DMS153 treated with DMSO at 0.1 percent for 48 hours (cell line): Measurements from ENCODE around the gene TTN.
A peak's percentile ranks its signal among the peaks of the same experiment; 100 is the strongest.

Experiments
- DNase-seq: peaks from one replicate; lab custom pipeline; 2025; ENCODE audit not compliant: unreplicated experiment; lab: John Stamatoyannopoulos, UW

TTN gene

DNA sequence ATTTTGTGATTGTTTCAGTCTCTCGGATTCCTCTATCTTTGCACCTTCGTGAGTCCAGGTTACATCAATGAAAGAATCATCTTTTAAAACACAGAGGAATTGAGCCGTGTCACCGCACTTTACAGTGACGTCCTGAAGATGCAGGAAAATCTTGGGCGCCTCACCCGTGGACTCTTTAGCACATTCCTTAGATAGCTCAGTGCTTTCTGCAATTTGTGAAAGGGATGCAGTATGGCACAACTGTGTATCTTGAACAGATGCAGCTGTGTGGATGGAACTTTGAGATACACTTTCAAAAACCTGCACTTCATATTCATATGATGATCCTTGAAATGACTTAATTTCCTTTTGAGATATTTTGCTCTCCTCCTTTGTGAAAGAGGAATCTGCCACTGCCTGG lies 50.9 kb downstream of the TTN start:
- no peak for DNase-seq

DNA sequence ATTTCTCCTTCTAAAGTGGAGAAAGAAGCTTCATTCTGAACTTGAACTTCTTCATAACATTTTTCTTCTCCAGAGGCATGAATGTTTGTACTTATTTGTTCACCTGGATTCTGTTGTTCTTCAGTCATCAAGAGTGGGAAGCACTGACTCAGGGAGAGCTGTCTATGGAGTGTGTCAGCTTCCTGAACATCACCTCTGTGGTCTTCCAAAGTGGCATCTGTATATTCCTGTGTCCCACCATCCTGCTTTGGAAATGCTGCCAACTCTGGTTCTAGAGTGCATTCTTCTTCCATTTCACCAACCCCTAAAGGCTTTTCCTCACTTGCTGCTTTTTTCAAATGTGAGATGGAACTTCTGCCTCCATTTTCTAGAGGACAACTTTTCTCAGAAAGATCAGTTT lies 59.5 kb downstream of the TTN start:
- no peak for DNase-seq

DNA sequence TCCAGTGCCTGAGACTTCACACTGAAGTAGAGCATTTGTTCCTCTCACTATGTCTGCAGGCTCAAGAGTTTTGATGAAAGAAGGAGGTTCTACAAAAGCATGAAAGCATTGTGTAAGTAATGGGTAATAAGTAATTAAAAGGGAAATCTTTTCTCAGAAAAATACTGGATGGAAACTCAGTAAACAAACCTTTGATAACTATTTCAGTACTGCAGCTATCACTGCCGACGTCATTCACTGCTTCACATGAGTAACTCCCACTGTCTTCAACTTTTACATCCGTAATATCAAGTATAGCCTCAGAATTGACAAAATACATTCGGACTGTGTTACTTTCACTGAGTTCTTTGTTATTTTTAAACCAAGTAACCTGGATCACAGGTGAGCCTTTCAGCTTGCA lies 72.7 kb downstream of the TTN start:
- no peak for DNase-seq

DNA sequence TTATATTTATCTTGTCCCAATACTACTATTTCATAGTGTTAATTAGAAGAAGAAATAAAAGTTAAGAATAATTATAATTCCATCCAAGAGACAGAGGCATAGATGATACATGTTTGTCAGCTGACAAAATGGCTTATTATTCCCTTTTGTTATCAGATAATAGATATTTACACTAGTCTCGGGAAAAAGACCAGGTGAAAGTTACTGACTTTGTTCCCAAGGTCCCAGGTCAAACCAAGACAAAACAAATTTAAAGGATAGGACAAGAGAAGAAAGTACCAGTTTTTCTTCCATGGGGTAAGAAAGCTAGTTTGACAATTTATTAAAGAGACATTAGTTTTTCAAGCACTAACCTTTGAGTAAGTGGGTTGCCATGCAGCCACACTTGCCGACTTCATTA lies 73.2 kb downstream of the TTN start:
- DNase-seq, result no peak

DNA sequence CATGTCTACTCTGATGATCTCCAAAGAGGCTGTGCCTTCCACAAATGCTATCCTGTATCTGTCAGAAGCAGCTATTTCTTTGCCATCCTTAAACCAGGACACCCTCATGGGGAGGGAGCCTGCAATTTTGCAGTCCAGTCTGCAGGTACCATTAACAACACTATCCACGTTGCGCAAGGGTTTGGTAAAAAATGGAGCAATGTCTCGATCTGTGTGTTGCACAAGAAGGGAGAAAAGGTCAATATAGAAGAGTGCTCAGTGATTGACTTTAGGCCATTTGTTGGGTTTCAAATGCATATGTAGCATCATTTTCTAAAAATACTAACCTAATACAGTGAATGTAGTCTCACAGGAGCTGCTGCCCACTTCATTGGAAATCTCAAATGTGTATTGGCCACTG lies 74.3 kb downstream of the TTN start:
- DNase-seq, result no peak

DNA sequence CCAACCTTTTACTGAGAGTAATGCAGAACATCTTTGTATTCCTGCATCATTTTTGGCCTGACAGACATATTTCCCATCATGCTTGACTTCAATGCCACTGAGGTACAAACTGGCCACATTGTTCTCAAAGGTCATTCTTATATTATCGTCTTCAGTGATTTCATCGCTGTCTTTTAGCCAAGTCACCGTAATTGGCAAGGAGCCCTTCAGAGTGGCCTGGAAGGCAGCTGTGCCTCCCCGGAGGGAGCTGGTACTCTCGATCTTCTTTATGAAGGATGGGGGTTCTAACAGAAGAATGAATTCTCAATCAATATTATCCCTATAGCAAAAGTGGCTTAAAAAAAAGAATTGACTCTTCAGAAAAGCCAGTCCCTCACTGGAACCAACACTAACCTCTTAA lies 75.9 kb downstream of the TTN start:
- DNase-seq, result no peak

DNA sequence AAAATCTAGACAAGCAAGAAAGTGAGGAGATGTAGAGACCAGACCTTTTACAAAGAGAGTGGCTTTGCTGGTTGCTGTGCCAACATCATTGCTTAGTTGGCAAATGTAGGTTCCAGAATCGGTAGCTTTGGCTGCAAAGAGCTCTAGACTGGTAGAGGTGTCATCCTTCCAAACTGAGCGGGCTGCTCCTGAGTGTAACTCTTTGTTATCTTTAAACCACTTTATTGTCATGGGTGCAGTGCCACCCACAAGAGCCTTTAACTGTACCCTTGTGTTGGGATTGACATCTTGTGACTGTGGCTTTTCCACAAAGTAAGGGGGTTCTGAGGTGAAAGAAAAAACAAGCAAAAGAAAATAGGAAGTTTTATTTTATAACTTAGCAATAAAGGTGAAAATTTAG lies 77.2 kb downstream of the TTN start:
- DNase-seq, result no peak

DNA sequence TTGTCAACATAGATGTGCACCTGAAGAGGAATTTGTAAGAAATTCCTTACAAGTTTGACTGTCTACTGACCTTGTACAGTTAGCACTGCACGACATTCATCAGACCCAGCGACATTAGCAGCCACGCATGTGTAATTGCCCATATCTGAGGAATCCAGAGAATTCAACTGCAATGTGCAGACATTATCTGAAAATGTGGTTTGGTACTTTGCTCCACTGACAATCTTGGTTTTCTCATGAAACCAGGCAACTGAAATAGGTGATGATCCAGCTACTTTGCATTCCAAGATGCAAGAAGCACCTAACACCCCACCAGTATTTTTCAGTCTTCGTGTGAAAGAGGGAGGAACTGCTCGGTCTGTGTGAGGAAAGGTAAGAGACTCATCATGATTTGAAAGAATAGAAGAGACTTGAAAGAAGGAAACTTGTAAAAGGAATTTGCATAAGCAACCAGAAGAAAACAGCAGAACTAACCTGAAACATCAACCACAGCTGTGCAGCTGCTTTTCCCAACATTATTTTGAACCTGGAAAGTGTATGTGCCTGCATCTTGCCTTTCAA lies 83.4 kb downstream of the TTN start:
- no peak for DNase-seq

DNA sequence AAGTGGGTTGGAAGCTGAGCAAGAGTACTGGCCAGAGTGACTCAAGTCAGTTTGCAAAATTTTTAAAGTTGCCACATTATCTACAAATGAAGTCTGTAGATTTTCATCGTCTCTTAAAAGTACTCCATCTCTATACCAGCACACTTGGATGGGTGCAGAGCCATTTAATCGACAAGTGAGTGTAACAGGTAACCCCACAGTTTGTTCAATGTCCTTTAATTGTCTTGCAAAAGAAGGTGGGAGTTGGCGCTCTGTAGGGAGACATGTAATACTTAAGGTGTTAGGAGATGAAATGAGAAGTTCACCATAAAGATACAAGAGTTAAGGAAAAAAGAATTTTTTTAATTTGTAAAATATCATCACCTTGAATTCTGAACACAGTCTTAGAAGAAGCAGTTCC lies 84.9 kb downstream of the TTN start:
- DNase-seq, result no peak

DNA sequence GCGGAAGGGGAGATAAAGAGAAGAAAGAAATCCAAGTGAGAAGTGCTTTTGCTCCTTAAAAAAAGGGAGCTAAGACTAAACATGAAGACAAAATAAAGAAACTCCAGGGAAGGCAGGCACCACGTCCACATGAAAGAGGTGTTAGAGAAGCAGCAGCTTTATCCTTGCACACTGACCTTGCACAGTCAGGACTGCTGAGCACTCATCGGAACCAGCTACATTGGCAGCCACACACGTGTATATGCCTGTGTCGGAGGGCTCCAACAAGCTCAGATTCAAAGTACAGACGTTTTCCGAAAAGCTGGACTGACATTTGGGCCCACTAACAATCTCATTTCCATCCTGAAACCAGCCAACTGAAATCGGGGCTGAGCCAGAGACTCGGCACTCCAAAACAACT lies 88.2 kb downstream of the TTN start:
- DNase-seq, result no peak

DNA sequence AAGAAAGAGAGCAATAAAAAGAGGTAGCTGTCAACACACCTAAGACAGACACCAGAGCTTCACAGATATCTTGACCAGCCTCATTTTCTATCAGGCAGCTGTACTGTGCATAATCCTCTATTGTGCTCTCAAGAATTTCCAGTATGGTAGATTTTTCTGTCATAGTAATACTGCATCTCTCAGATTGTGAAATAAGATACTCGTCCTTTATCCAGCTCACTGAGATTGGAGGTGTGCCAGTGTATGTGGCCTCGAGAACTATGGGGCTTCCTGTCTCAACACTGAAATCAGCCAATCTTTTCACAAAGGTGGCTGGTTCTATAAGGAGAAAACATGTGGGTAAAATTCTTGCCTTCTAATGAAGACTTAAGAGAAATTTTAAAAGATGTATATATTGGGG lies 88.9 kb downstream of the TTN start:
- peak; percentile 1 for DNase-seq

DNA sequence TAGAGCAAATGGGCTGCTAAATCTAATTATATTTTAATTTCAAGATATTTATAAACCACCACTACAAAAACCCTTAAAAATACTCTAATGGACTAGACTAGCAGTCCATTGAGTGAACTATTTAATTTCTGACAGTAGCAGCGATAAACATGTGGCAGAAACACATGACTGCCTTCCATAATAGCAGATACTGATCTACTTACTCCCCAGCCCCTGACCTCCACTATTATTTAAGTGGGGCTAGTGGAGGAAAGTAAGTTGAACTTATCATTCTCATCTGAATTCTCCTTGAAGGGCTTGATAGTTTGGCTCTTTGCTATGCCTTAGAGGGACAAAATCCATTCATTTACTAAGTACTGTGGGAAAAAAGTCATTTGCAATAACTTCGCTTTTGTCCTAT lies 90.8 kb downstream of the TTN start:
- no peak for DNase-seq

DNA sequence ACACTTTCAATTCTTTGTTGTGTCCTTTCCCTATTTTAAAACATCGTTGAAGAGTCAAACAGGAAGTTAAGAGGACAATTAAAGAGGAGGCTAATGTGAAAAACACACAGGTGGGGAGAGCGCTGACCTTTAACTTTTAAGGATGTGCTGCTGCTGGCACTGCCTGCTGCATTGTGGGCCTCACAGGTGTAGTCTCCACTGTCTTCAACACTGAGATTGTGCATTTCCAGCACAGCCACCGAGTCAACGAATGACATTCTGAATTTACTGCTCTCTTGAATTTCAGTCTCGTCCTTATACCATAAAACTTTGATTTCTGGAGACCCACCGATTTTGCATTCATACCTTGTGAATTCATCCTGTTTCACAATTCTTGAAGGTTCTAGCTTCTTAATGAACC lies 91.9 kb downstream of the TTN start:
- no peak for DNase-seq

DNA sequence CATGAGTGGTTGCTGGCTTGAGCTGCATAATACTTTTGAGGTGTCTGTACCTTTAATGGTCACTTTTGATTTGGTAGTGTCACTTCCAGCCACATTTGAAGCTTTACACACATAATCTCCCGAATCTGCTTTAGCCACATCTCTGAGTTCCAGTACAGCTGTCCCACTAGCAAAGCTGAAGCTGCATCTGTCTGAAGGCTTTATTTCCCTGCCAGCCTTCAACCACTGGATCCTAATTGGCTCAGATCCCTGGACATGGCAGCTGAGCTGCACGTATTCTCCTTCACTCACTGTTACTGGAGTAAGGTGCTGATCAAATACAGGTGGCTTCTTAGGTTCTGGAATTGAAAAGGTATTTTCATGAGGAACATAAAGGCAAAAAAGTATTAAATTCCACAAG lies 99.7 kb downstream of the TTN start:
- DNase-seq, result no peak

DNA sequence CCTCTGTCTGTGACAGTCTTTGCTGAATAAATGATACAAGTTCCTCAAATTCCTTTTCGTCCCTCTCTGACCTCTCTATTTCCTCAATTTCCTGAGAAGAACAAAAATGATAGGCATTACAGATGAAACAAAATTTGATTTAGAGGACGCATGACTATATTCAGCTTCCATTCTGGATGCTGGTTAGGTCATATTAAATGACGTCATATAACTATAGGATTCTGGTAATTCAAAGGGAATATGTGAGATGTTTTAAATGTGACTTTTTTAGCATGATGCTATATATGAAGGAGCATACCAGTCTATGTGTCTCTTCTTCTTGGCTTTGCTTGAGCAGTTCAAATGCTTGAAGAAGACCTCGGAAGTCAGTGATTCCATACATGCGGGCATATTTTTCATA lies 102.3 kb downstream of the TTN start:
- no peak for DNase-seq

DNA sequence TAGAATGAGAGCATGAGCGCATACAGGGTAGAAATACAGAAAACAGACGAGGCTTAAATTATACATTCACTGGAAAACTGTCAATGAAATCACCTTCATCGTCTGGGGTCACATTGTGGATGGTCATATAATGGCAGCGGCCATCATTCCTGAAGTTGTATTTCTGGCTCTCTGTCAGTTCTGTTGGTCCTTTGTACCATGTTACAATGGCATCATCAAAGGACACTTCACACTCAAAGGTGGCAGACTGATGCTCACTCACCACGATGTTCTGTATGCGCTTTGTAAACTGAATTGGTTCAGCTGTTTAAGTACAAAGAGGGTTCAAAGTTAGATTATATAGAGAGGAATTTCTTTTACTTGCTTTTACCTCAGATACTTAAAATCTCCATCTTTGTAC lies 104.9 kb downstream of the TTN start:
- no peak for DNase-seq

DNA sequence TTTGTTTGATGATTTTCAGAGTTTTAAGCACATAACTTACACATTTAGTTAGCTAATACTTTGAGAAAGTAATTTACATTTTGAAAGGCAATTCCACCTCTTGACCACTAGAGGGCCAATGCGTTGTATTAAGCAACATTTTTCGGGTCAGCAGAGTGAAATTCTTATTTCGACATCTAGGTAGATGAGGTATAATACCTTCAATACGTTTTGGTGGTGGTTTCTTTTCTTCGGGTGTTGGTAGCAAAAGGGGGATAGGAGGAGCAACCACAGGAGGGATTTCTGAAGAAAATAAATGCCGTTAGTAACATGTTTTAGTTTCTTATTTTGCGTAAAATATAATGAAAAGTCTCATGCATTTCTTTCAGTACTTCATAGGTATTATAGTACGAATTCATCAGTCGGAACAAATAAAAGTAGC lies 106.3 kb downstream of the TTN start:
- peak; percentile 1 for DNase-seq

DNA sequence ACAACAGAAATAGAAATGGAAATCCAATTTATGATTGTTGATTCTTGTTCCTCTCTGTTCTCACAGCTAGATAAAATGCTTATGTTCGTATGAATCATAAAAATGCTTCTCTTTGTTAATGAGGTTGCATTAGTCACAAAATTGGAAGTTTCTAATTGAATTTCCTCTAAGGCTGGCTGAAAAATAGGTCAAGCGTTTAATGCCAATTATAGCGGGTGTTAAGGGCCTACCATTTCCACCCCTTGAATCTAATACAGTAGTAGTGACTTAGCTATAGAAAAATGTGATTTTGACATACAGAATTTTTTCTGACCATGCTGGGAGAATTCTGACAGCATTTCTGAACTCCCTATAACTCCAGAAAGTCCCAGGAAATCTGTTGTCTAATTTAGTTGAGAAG lies 107.1 kb downstream of the TTN start:
- no peak for DNase-seq

DNA sequence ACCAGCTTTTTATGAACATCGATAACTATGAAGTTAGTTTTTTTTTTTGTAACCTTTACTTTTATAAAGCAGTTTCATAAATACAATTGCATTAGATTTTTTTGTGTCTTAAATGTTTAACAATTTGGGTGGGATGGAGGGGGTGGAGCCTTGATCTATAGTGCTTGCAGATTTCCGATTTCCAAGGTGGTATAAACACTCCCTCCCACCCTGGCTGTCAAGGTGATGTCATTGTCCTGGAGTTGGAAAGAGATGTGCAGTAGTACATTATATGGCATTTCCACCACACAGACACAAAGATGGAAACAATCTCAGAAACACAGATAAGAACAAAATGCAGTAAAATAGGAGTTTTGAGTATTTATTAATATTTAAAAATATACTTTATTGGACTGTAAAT lies 114.4 kb downstream of the TTN start:
- DNase-seq, result no peak

DNA sequence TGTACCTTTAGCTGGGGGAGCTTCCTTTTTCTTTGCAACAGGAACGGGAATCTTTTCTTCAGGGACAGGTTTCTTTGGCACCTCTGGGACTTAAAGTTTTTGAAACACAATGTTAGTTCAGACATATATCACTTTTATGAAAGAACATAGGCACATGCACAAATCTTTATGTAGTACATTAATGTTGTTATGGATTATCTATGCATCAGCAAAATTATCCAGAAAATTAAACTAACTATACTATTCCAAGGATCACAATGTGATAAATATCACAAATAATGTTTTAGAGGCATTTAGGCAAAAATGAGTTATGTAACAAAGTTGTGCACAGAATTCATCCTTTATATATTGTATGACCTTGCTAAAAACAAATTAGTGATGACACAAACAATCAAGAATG lies 117.4 kb downstream of the TTN start:
- DNase-seq, result no peak

DNA sequence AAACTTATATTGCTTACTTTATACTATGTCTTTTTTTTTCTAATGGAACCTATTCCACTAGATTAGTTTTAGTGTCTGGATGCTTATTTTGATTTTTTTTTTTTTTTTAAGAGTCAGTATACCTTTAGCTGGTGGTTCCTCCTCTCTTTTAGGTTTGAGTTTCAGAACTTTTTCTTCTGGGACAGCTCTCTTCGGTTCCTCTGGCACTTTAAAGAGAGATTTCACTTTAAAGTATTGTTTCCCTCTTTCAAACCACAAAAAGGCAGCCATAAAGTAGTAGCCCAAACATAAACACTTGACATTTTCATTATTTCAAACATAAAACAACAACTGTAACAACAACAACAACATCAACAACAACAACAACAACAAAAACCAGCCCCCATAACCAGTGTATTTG lies 123.3 kb downstream of the TTN start:
- no peak for DNase-seq

DNA sequence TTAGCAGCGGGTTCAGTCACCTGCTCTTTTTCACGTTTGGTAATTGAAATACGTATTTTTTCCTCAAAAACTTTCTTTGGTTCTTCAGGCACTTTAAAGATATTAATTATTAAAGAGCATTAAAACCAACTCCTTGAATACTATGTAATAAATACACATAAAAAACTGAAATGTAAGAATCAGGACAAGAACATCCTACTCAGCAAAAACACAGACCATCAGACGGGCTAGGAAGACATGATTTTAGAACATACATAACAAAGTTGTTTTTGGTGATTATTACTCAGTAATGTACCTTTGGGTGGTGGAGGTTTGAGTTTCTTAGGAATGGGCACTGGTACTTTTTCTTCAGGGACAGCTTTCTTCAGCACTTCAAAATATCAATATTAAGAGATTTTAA lies 126.1 kb downstream of the TTN start:
- DNase-seq, result no peak

DNA sequence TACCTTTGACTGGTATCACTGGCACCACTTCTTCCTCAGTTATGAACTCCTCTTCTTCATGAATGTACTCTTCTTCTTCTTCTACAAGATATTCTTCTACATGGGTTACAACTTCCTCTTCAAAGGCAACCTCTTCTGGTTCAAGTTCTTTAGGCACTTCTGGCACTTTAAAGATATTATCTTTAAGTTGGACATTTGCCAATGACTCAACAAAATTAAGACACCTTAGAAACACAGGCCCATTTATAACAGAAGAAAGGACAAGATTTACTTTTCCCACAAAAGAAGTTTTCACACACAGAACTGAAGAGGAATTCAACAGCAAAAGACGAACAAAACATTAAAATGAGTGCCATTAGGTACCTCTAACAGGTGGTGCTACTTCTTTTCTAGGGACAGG lies 127.3 kb downstream of the TTN start:
- no peak for DNase-seq

DNA sequence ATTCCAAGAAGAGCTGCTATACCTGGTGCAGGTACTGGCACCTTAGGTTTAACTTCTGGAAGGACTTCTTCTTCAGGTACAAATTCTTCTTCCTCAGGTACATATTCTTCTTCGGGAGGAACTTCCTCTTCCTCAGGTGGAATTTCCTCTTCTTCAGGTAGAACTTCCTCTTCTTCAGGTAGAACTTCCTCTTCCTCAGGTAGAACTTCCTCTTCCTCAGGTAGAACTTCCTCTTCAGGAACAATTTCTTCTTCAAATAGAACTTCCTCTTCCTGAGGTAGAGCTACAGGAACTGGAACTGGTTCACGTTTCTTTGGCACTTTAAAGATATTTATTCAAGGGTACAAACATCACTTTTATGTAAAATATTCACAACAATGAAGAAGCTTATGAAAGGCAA lies 129.6 kb downstream of the TTN start:
- DNase-seq, result no peak
